ENCODE results near the gene GPATCH2L. TPM values are rescaled to one million over a fixed set of nuclear protein-coding genes. Genes with fewer than 3 reads are reported as not detected.

GPATCH2L gene
- total and polyA plus RNA-seq, 2 donors (not counting 1 experiment from before 2014, with no cell fraction given): 17.4 to 82.7 TPM

DNA sequence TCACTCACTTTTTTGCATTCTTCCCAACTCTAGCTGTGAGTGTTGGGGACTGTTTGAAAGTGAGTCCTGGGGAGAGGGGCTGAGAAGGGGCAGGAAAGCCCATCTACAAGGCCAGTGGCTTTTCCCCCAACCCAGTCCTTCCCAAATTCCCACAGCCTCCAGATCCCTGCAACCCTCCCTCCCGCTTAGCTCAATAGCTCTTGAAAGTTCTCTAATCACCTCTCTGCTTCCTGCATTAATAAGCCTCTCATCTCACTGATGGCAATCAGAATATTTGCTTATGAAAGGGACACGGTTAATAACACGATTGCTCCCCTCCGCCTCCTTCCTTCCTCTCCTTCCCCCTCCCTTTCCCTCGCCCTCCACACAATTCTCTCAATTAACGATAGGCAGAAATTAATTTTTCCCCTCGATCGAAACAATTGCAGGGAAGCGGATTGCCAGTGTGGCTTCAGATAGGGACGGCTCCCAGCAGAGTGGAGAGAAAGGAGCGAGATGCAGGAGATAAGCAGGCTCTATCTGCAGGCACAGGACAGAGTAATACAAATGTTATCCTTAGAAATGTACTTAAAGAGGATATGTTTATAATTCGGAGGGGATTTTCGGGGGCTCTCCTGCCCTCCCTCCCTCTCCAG is 15.1 kb upstream of the GPATCH2L start:
- H3K9me3 ChIP-seq (ENCODE audit: control extremely low read depth in 1 of 3, control insufficient read depth in 2 of 3, insufficient read depth in 1 of 3, low read length in 2 of 3): no peaks in the 10 kb centered on the region
- Mint-ChIP-seq H3K9me3 (ENCODE audit: insufficient read depth) (no peaks in the 10 kb centered on the region), H3K4me3 (no peak overlapping the region), H3K27me3 (peaks cover 79% of the 10 kb centered on the region), H3K27ac (no peak overlapping the region), H3K4me1 (peaks cover 10% of the 10 kb centered on the region)
- H3K4me1 ChIP-seq (ENCODE audit: control insufficient read depth in 2 of 2, insufficient read depth in 2 of 2, low read length in 2 of 2): peaks cover 0 to 5% of the 10 kb centered on the region in 2 donors
- ChIA-PET POLR2A (no interaction called here), CTCF (no interaction called here)
- no peak overlapping the region for H2AFZ ChIP-seq (ENCODE audit: insufficient read depth, low read depth, low read length, poor library complexity, severe bottlenecking)
- peaks cover 0 to 68% (median 35%) of the 10 kb centered on the region in 4 experiments for H3K27me3 ChIP-seq (replicated peaks in 1 of 4; ENCODE audit: control extremely low read depth in 1 of 4, control insufficient read depth in 3 of 4, insufficient read depth in 4 of 4, low read length in 3 of 4)
- no peak for TF ChIP-seq EZH2 (IDR thresholded peaks at IDR 0.05; ENCODE audit: borderline replicate concordance, insufficient read depth, low read depth, low read length, poor library complexity, severe bottlenecking)
- TF ChIP-seq, protein P1, sequence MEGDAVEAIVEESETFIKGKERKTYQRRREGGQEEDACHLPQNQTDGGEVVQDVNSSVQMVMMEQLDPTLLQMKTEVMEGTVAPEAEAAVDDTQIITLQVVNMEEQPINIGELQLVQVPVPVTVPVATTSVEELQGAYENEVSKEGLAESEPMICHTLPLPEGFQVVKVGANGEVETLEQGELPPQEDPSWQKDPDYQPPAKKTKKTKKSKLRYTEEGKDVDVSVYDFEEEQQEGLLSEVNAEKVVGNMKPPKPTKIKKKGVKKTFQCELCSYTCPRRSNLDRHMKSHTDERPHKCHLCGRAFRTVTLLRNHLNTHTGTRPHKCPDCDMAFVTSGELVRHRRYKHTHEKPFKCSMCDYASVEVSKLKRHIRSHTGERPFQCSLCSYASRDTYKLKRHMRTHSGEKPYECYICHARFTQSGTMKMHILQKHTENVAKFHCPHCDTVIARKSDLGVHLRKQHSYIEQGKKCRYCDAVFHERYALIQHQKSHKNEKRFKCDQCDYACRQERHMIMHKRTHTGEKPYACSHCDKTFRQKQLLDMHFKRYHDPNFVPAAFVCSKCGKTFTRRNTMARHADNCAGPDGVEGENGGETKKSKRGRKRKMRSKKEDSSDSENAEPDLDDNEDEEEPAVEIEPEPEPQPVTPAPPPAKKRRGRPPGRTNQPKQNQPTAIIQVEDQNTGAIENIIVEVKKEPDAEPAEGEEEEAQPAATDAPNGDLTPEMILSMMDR (IDR thresholded peaks at IDR 0.05): no peak
- WGBS (ENCODE audit: insufficient coverage): 24% methylated on average over 8 of the region's 13 CpGs
- H3K79me2 ChIP-seq (ENCODE audit: control insufficient read depth, insufficient read depth, low read length): no peaks in the 10 kb centered on the region
- H3K36me3 ChIP-seq (replicated peaks in 1 of 2; ENCODE audit: control extremely low read depth in 1 of 2, control insufficient read depth in 1 of 2, extremely low read depth in 1 of 2, insufficient read depth in 2 of 2, low read length in 1 of 2): no peaks in the 10 kb centered on the region
- no peaks in the 10 kb centered on the region for H4K20me1 ChIP-seq (ENCODE audit: control insufficient read depth, insufficient read depth, low read length, poor library complexity, severe bottlenecking)
- DNase-seq (no peak), ATAC-seq (ENCODE audit: low read depth) (no peak)
- intact Hi-C loops (cut with micrococcal nuclease): no loop called here
- no peak overlapping the region for H3K4me3 ChIP-seq (ENCODE audit: control extremely low read depth in 1 of 5, extremely low read depth in 1 of 5, insufficient read depth in 1 of 5, low read depth in 2 of 5, low read length in 4 of 5)
- no peak overlapping the region for H3K9ac ChIP-seq (ENCODE audit: low read length)
- no peak overlapping the region for H3K27ac ChIP-seq (ENCODE audit: low read length in 2 of 2)
- no peak overlapping the region for H3K4me2 ChIP-seq (replicated peaks; ENCODE audit: low read depth, low read length, poor library complexity, severe bottlenecking)

DNA sequence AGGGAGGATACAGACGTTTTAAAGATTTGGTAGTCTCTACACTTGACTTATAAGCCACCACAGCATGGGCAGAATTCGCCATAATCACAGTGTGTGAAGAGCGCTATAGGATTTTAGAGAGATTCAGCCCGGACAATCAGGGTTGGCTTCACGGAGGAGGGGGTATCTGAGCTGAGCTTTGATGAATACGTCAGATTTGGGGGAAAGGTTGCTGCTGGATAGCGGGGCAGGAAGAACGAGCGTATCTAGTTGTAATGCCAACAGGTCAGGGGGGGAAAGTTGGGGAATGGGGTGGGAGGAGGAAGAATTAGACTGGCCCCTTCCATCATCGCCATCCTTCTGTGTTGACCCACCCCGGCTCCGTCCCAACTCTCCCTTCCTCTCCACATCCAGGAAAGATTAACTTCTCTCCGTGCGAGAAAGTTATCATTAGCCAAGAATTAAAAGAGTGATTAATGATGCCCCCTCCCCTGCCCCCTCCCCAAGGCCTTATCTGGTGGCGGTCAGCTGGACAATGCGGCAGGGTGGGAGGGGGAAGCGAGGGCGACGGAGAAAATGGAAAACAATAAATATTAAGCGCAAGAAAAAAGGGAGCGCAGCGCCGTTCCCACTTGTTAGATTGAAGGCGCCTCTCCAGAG is 13.5 kb upstream of the GPATCH2L start:
- H3K4me1 Mint-ChIP-seq: peaks cover 10% of the 10 kb centered on the region
- Histone ChIP-seq H3K9me3 (ENCODE audit: control extremely low read depth in 1 of 3, control insufficient read depth in 2 of 3, insufficient read depth in 1 of 3, low read length in 2 of 3) (peaks cover 0 to 12% (median 6%) of the 10 kb centered on the region in 3 donors), H3K79me2 (ENCODE audit: control insufficient read depth, insufficient read depth, low read length) (no peaks in the 10 kb centered on the region), H3K27ac (ENCODE audit: low read length in 2 of 2) (no peak overlapping the region), H2AFZ (ENCODE audit: insufficient read depth, low read depth, low read length, poor library complexity, severe bottlenecking) (peak overlapping the region; percentile 2), H4K20me1 (ENCODE audit: control insufficient read depth, insufficient read depth, low read length, poor library complexity, severe bottlenecking) (no peaks in the 10 kb centered on the region), H3K4me2 (replicated peaks; ENCODE audit: low read depth, low read length, poor library complexity, severe bottlenecking) (peak overlapping the region; percentile 34), H3K9ac (ENCODE audit: low read length) (no peak overlapping the region), H3K4me1 (ENCODE audit: control insufficient read depth in 2 of 2, insufficient read depth in 2 of 2, low read length in 2 of 2) (peaks cover 0 to 5% of the 10 kb centered on the region in 2 donors), H3K27me3 (replicated peaks in 1 of 4; ENCODE audit: control extremely low read depth in 1 of 4, control insufficient read depth in 3 of 4, insufficient read depth in 4 of 4, low read length in 3 of 4) (peaks cover 0 to 59% (median 37%) of the 10 kb centered on the region in 4 experiments), H3K36me3 (replicated peaks in 1 of 2; ENCODE audit: control extremely low read depth in 1 of 2, control insufficient read depth in 1 of 2, extremely low read depth in 1 of 2, insufficient read depth in 2 of 2, low read length in 1 of 2) (no peaks in the 10 kb centered on the region), H3K4me3 (ENCODE audit: control extremely low read depth in 1 of 5, extremely low read depth in 1 of 5, insufficient read depth in 1 of 5, low read depth in 2 of 5, low read length in 4 of 5) (no peak overlapping the region)
- no peak overlapping the region for H3K27ac Mint-ChIP-seq
- H3K4me3 Mint-ChIP-seq: no peak overlapping the region
- intact Hi-C loops (cut with micrococcal nuclease): no loop called here
- POLR2A ChIA-PET: interaction anchor here (0.6 kb wide), 1 partner anchor 266 kb away, joined by 3 read pairs; no protein-coding TSS in a partner anchor
- peaks cover 74% of the 10 kb centered on the region for H3K27me3 Mint-ChIP-seq
- H3K9me3 Mint-ChIP-seq (ENCODE audit: insufficient read depth): peaks cover 2% of the 10 kb centered on the region
- CTCF ChIA-PET: no interaction called here
- no peak for DNase-seq
- TF ChIP-seq, protein P1 (IDR thresholded peaks at IDR 0.05): no peak
- TF ChIP-seq EZH2 (IDR thresholded peaks at IDR 0.05; ENCODE audit: borderline replicate concordance, insufficient read depth, low read depth, low read length, poor library complexity, severe bottlenecking): no peak
- WGBS (ENCODE audit: insufficient coverage): 15% methylated on average over 13 of the region's 24 CpGs
- ATAC-seq (ENCODE audit: low read depth): no peak

Measured in B cell (primary cell).